Erythroblast (primary cell): ENCODE results near the gene FGF22.
A peak's percentile ranks its signal among the peaks of the same experiment; 100 is the strongest.
"Not testable (repeated sequence)": the region's sequence is repeated elsewhere in the genome, so short reads cannot be mapped to it uniquely, and the experiment has no call there.

ENCODE experiments used
- DNase-seq, 2 experiments: peaks; one replicate each; lab custom pipeline; 2025; lab: John Stamatoyannopoulos, UW
- GATA1 ChIP-seq: IDR thresholded peaks from 2 replicates; pipeline ENCODE4 v1.6.1; 2011; ENCODE audit warnings: low read depth, mild to moderate bottlenecking, control low read depth, low read length, moderate library complexity
- POLR2A ChIP-seq: IDR thresholded peaks from 2 replicates; pipeline ENCODE4 v1.6.1; 2011; ENCODE audit warnings: mild to moderate bottlenecking, low read length

Gene FGF22

GRCh38 chr19:601790-602189 lies 37.9 kb upstream of the FGF22 start:
- TF ChIP-seq GATA1 (no peak), POLR2A (no peak)
- DNase-seq: no peak

- DNase-seq: no peak
- TF ChIP-seq POLR2A (no peak), GATA1 (no peak)
Observed at GRCh38 chr19:602391-603301, 37.0 kb upstream of the FGF22 start.

- DNase-seq: not testable (repeated sequence)
Observed at GRCh38 chr19:603302-603639, 36.4 kb upstream of the FGF22 start.

- not testable (repeated sequence) for DNase-seq
Observed at GRCh38 chr19:603779-604178, 35.9 kb upstream of the FGF22 start.

- TF ChIP-seq GATA1 (no peak), POLR2A (no peak)
Observed at GRCh38 chr19:604355-604754, 35.3 kb upstream of the FGF22 start.

GRCh38 chr19:605061-605971 lies 34.4 kb upstream of the FGF22 start:
- peak; percentile 45 to 59 for DNase-seq

More at GRCh38 chr19:604355-604754, 35.3 kb upstream of the FGF22 start:
- DNase-seq: peak; percentile 58 to 67

GRCh38 chr19:607301-608154 lies 32.2 kb upstream of the FGF22 start:
- DNase-seq: no peak
- TF ChIP-seq GATA1: no peak
- TF ChIP-seq POLR2A: no peak

- TF ChIP-seq GATA1: no peak
- TF ChIP-seq POLR2A: no peak
Observed at GRCh38 chr19:608155-609003, 31.3 kb upstream of the FGF22 start.

GRCh38 chr19:609004-609346 lies 30.7 kb upstream of the FGF22 start:
- no peak for TF ChIP-seq GATA1
- TF ChIP-seq POLR2A: no peak
- DNase-seq: no peak

More at GRCh38 chr19:608155-609003, 31.3 kb upstream of the FGF22 start:
- no peak for DNase-seq

GRCh38 chr19:610071-610800 lies 29.4 kb upstream of the FGF22 start:
- DNase-seq: no peak
- TF ChIP-seq GATA1: no peak
- TF ChIP-seq POLR2A: no peak

GRCh38 chr19:610801-611480 lies 28.7 kb upstream of the FGF22 start:
- peak in 1 of 2 experiments; percentile 53 for DNase-seq
- TF ChIP-seq POLR2A (no peak), GATA1 (no peak)

- TF ChIP-seq POLR2A: no peak
- no peak for TF ChIP-seq GATA1
- DNase-seq: no peak
Observed at GRCh38 chr19:611481-611868, 28.2 kb upstream of the FGF22 start.
